HCT116 (cell line): Measurements from ENCODE around the gene MRPL16. TPM values are rescaled to one million over a fixed set of nuclear protein-coding genes. Genes with fewer than 3 reads are reported as not detected.

ENCODE experiments used
- ATAC-seq: fragments of 200-7000 bp; cut with Tn5 transposase; 2 replicates; pipeline ENCODE4 v1.9.1; 2020; ENCODE audit warnings: mild to moderate bottlenecking, moderate library complexity
- BruUV-seq: library from RNA; stranded (reverse); fragments of 400-500 nt; replicated peaks from 2 replicates; lab custom pipeline; 2021; lab: Mats Ljungman, UMichigan
- CTCF ChIA-PET: fragments of 300-600 bp; sonication (Branson Sonifier 250); formaldehyde crosslinking; loops from one replicate; lab custom pipeline; 2021; ENCODE audit warnings: antibody characterized with exemption; lab: Charles Lee
- POLR2A ChIA-PET: fragments of 300-600, 350-600 bp; sonication (Branson Sonifier 250); formaldehyde crosslinking; loops from one replicate; lab custom pipeline; 2021; ENCODE audit warnings: antibody characterized with exemption; lab: Charles Lee
- RAD21 ChIA-PET, 2 experiments: fragments of 300-600 bp; sonication (Branson Sonifier 250); formaldehyde crosslinking; loops; one replicate each; lab custom pipeline; 2023; ENCODE audit warnings: low total read pairs in 2 of 2; ENCODE audit not compliant: uncharacterized antibody in 2 of 2, unreplicated experiment in 2 of 2, low non-redundant PET in 1 of 2; lab: Charles Lee
- DNase-seq: peaks from one replicate; pipeline ENCODE4 v3.0.0-alpha.2; 2010; ENCODE audit warnings: low read depth, low spot score
- H2AFZ ChIP-seq: fragments of 200-600 bp; shearing (Covaris generic), sonication (generic); 2 replicates; pipeline ENCODE4 v1.6.1; 2017; ENCODE audit warnings: low read depth, mixed run types, mixed read lengths, antibody characterized with exemption, low read length; ENCODE audit not compliant: poor library complexity, severe bottlenecking
- H3K27ac ChIP-seq: 2 replicates; pipeline ENCODE4 v1.5.1; 2012; ENCODE audit warnings: low read depth, low read length
- H3K27me3 ChIP-seq: fragments of 200-600 bp; sonication (generic); 2 replicates; pipeline ENCODE4 v1.6.1; 2016; ENCODE audit warnings: mixed run types, low read length, mixed read lengths; ENCODE audit not compliant: insufficient read depth
- H3K36me3 ChIP-seq, 2 experiments: fragments of 200-500 bp in 1 of 2; fragments of 200-600 bp in 1 of 2; sonication (Bioruptor generic) in 1 of 2; sonication (generic) in 1 of 2; 2 replicates each; pipeline versions ENCODE4 v1.5.1 to v1.6.1; 2014 to 2016; ENCODE audit warnings: low read length in 2 of 2, inconsistent platforms in 1 of 2, mixed read lengths in 1 of 2, mixed run types in 1 of 2; ENCODE audit not compliant: insufficient read depth in 2 of 2, control insufficient read depth in 1 of 2
- H3K4me1 ChIP-seq, 2 experiments: fragments of 200-600 bp in 1 of 2; sonication (generic) in 1 of 2; 2 replicates each; pipeline versions ENCODE4 v1.5.1 to v1.6.1; 2012 to 2017; ENCODE audit warnings: low read length in 2 of 2, inconsistent platforms in 1 of 2, mild to moderate bottlenecking in 1 of 2, mixed read lengths in 1 of 2, mixed run types in 1 of 2, moderate library complexity in 1 of 2; ENCODE audit not compliant: insufficient read depth in 2 of 2, control insufficient read depth in 1 of 2
- H3K4me2 ChIP-seq: fragments of 200-600 bp; sonication (generic); 2 replicates; pipeline ENCODE4 v1.6.1; 2017; ENCODE audit warnings: mixed run types, low read length, mixed read lengths
- H3K4me3 ChIP-seq, 2 experiments: fragments of 200-600 bp in 1 of 2; sonication (generic) in 1 of 2; replicated peaks in 1 of 2; 2 replicates each; pipeline ENCODE4 v1.5.1; 2011 to 2016; ENCODE audit warnings: low read length in 2 of 2, control low read depth in 1 of 2, low read depth in 1 of 2, mild to moderate bottlenecking in 1 of 2, mixed read lengths in 1 of 2, mixed run types in 1 of 2
- H3K79me2 ChIP-seq: fragments of 200-600 bp; sonication (generic); 2 replicates; pipeline ENCODE4 v1.6.1; 2017; ENCODE audit warnings: mild to moderate bottlenecking, mixed run types, low read length, moderate library complexity, mixed read lengths; ENCODE audit not compliant: insufficient read depth
- H3K9ac ChIP-seq: fragments of 200-600 bp; sonication (generic); 2 replicates; pipeline ENCODE4 v1.6.1; 2016; ENCODE audit warnings: low read length, mixed read lengths
- H3K9me2 ChIP-seq: fragments of 200-600 bp; sonication (generic), shearing (Covaris generic); 2 replicates; pipeline ENCODE4 v1.6.1; 2017; ENCODE audit warnings: mixed run types, mild to moderate bottlenecking, moderate library complexity; ENCODE audit not compliant: insufficient read depth
- H3K9me3 ChIP-seq, 2 experiments: fragments of 200-500 bp in 1 of 2; fragments of 200-600 bp in 1 of 2; sonication (Bioruptor generic) in 1 of 2; sonication (generic) in 1 of 2; 2 replicates each; pipeline ENCODE4 v1.6.1; 2014 to 2017; ENCODE audit warnings: low read length in 2 of 2, mixed read lengths in 2 of 2, inconsistent platforms in 1 of 2, low read depth in 1 of 2, mild to moderate bottlenecking in 1 of 2, mixed run types in 1 of 2, moderate library complexity in 1 of 2; ENCODE audit not compliant: control insufficient read depth in 1 of 2, insufficient read depth in 1 of 2
- H4K20me1 ChIP-seq: fragments of 200-600 bp; sonication (generic), shearing (Covaris generic); 2 replicates; pipeline ENCODE4 v1.6.1; 2017; ENCODE audit warnings: mixed run types, mild to moderate bottlenecking, moderate library complexity; ENCODE audit not compliant: insufficient read depth
- ATF3 ChIP-seq: IDR thresholded peaks from 2 replicates; pipeline ENCODE4 v1.6.1; 2012
- CBX3 ChIP-seq: IDR thresholded peaks from 2 replicates; pipeline ENCODE4 v1.6.1; 2012; ENCODE audit warnings: low read depth
- CEBPB ChIP-seq: IDR thresholded peaks from 2 replicates; pipeline ENCODE4 v1.6.1; 2012; ENCODE audit warnings: low read depth
- ELF1 ChIP-seq: IDR thresholded peaks from 2 replicates; pipeline ENCODE4 v1.6.1; 2012; ENCODE audit warnings: low read depth, borderline replicate concordance
- EZH2 ChIP-seq: fragments of 200-600 bp; sonication (generic); IDR thresholded peaks from 2 replicates; pipeline ENCODE4 v1.6.1; 2017; ENCODE audit warnings: antibody characterized with exemption, mixed run types
- EZH2phosphoT487 ChIP-seq: fragments of 200-600 bp; IDR thresholded peaks from 2 replicates; pipeline ENCODE4 v1.6.1; 2018; ENCODE audit warnings: antibody characterized with exemption, borderline replicate concordance
- FOSL1 ChIP-seq: IDR thresholded peaks from 2 replicates; pipeline ENCODE4 v1.6.1; 2012; ENCODE audit warnings: low read depth
- JUND ChIP-seq: IDR thresholded peaks from 2 replicates; pipeline ENCODE4 v1.6.1; 2012
- MAX ChIP-seq: IDR thresholded peaks from 2 replicates; pipeline ENCODE4 v1.6.1; 2012
- POLR2A ChIP-seq: IDR thresholded peaks from 2 replicates; pipeline ENCODE4 v1.7.0; 2011; ENCODE audit warnings: borderline replicate concordance; ENCODE audit not compliant: insufficient read depth, insufficient read length; ENCODE audit errors: extremely low read depth
- POLR2AphosphoS5 ChIP-seq: IDR thresholded peaks from 2 replicates; pipeline ENCODE4 v1.6.1; 2011; ENCODE audit warnings: mild to moderate bottlenecking, low read depth, low read length, moderate library complexity
- REST ChIP-seq: IDR thresholded peaks from 2 replicates; pipeline ENCODE4 v1.6.1; 2012; ENCODE audit warnings: low read depth
- SIN3A ChIP-seq: IDR thresholded peaks from 2 replicates; pipeline ENCODE4 v1.6.1; 2012; ENCODE audit warnings: low read depth
- SP1 ChIP-seq: IDR thresholded peaks from 2 replicates; pipeline ENCODE4 v1.6.1; 2012; ENCODE audit warnings: low read depth
- SRF ChIP-seq: IDR thresholded peaks from 2 replicates; pipeline ENCODE4 v1.6.1; 2012; ENCODE audit warnings: low read depth
- TCF7L2 ChIP-seq: IDR thresholded peaks from 2 replicates; pipeline ENCODE4 v1.7.0; 2011; ENCODE audit warnings: borderline replicate concordance, inconsistent platforms; ENCODE audit not compliant: insufficient read depth, insufficient read length; ENCODE audit errors: extremely low read depth
- YY1 ChIP-seq: IDR thresholded peaks from 2 replicates; pipeline ENCODE4 v1.6.1; 2011; ENCODE audit warnings: low read length, low read depth, moderate library complexity, mild to moderate bottlenecking; ENCODE audit not compliant: insufficient replicate concordance; ENCODE audit errors: extremely low read depth
- ZBTB33 ChIP-seq: IDR thresholded peaks from 2 replicates; pipeline ENCODE4 v1.6.1; 2011; ENCODE audit warnings: mild to moderate bottlenecking, low read length, moderate library complexity; ENCODE audit not compliant: insufficient replicate concordance; ENCODE audit errors: extremely low read depth
- ZNF274 ChIP-seq: fragments of 200-500 bp; sonication (Bioruptor generic); IDR thresholded peaks from 2 replicates; pipeline ENCODE4 v1.6.1; 2014; ENCODE audit warnings: mild to moderate bottlenecking, low read depth, low read length, inconsistent platforms
- intact Hi-C: fragments of 100-400 bp; cut with micrococcal nuclease; formaldehyde crosslinking; loops from 2 replicates; pipeline ENCODE4 v1.10.0; 2022
- total RNA-seq: library from RNA; stranded (reverse); gene quantifications from one replicate; pipeline ENCODE4 v1.2.1, GENCODE V29; 2021; ENCODE audit not compliant: unreplicated experiment

Gene MRPL16
- total RNA-seq, 1 experiment from 2014 or later = 61.0 TPM

GRCh38 chr11:59776210-59777066 lies 34.1 kb downstream of the MRPL16 start:
- H3K27ac ChIP-seq = no peak overlapping the region
- H3K79me2 ChIP-seq = peaks cover 10% of the 10 kb centered on the region; the same call in 1 of the 2 replicates
- no peaks in the 10 kb centered on the region for H3K9me3 ChIP-seq
- intact Hi-C loops = loop anchor here (1.0 kb wide), 1 partner anchor 21 kb away; the partner anchor contains the start of gene STX3
- H3K9ac ChIP-seq = no peak overlapping the region
- peak overlapping the region; percentile 59 for H3K4me2 ChIP-seq
- no peak overlapping the region for H2AFZ ChIP-seq
- H3K4me1 ChIP-seq = peaks cover 14 to 31% of the 10 kb centered on the region in 2 experiments
- ChIA-PET POLR2A (interaction anchor here (1.9 kb wide), 1 partner anchor 21 kb away, joined by 6 read pairs; the partner anchor contains the start of gene STX3), CTCF (interaction anchor here (1.4 kb wide), 1 partner anchor 21 kb away, joined by 5 read pairs; the partner anchor contains the start of gene STX3), RAD21 (no interaction called here)
- H3K36me3 ChIP-seq = no peaks in the 10 kb centered on the region; a peak in 1 of 4 replicates
- ATAC-seq (peak; percentile 87), DNase-seq (peak; percentile 85)
- no peak overlapping the region for H3K4me3 ChIP-seq
- peaks cover 8% of the 10 kb centered on the region; the same call in 1 of the 2 replicates for H4K20me1 ChIP-seq
- H3K27me3 ChIP-seq = no peaks in the 10 kb centered on the region
- no peaks in the 10 kb centered on the region for H3K9me2 ChIP-seq
- no TSS peak for BruUV-seq
- TF ChIP-seq EZH2 (no peak), JUND (peak; percentile 94), SP1 (peak; percentile 83), FOSL1 (peak; percentile 98), YY1 (no peak), SIN3A (peak; percentile 91), CBX3 (peak; percentile 80), SRF (peak; percentile 86), TCF7L2 (peak; percentile 11), ATF3 (no peak), ZBTB33 (no peak), CEBPB (peak; percentile 75; the same call in 1 of the 2 replicates), ELF1 (no peak), EZH2phosphoT487 (no peak), ZNF274 (no peak), POLR2AphosphoS5 (peak; percentile 74), POLR2A (no peak), REST (no peak), MAX (peak; percentile 64)
